HG03039 (cell line): ENCODE data around the gene CIZ1.

Experiments used
- ATAC-seq: cut with Tn5 transposase; IDR thresholded peaks from one replicate; pipeline ENCODE4 v1.9.1; 2021; ENCODE audit warnings: mild to moderate bottlenecking, moderate library complexity; ENCODE audit not compliant: unreplicated experiment

CIZ1 gene

DNA sequence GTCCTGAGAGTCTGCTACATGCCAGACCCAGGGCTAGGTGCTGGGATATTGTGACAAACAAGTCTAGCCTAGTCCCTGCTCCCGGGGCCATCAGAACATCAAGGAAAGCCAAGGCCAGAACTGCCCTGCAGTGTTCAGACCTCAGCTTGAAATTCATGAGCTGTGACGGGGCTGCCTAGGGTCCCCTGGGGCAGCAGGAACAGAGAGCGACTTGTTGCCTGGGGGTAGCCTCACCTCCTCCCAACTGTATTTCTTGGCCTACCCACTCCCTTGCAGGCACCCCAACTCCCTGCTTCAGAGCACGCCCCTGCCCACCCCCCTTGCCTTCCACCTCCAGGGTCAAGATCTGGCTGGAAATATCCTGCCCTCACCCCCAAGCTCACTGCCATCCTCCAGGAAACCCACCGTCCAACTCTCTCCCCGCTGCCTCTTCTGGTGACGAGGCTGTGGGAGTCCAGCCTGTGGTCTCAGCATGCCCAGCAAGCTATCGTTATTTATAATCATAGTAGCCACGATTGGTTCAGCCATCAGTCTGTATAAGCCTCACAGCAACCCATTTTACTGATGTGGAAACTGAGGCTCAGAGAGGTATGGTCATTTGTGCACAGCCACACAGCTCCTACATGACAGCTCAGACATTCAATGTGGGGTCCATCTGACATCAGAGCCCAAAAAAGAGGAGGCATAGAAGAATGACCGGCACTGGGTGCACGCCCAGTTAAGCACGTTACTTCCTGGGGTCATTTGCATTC is 22.6 kb upstream of the CIZ1 start:
- ATAC-seq = no peak

DNA sequence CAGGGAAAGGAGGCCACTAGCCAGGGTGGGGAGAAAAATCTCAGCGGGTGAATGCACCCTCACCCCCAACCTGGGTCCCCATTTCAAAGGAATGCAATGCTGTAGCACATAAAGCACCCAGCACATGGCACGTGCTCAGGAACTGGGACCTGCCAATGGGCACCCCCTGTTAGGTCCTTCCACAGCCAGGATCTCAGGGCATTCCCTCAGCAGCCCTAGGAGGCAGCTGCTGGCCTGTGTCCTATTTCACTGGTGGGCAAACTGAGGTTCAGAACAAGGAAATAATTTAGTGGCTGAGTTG is 20.6 kb upstream of the CIZ1 start:
- no peak for ATAC-seq

DNA sequence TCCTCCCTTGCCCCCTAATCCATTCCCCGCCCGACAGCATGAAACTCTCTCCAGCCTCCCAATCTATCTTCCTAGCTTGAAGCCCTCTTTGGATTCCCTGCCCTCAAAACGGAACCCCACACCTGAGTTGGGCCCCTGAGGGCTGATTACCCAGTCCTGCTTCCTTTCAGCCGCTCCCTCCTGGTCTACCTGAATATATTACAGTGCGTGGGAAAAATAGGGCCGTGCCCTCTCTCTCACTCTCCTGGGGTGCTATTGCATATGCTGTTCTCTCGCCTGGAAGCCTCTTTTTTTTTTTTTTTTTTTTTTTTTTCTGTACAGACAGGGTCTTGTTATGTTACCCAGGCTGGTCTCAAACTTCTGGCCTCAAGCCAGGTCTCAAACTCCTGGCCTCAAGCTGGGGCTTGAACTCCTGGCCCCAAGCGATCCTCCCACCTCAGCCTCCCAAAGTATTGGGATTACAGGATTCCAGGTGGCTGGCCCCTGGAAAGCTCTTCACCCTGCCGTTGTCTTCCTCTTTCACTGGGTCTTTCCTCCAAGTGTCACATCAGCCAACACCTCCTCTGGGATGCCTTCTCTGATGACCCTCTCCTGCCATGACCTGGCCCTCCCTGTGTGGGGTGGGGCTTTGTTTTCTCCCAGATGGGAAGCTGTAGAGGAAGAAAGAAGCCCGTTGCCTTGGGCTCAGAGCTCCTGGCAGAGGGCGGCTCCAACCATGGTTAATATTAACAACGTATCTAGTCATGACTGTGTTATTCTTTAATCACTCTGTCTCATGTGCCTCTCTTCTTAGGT is 20.0 kb upstream of the CIZ1 start:
- no peak for ATAC-seq

DNA sequence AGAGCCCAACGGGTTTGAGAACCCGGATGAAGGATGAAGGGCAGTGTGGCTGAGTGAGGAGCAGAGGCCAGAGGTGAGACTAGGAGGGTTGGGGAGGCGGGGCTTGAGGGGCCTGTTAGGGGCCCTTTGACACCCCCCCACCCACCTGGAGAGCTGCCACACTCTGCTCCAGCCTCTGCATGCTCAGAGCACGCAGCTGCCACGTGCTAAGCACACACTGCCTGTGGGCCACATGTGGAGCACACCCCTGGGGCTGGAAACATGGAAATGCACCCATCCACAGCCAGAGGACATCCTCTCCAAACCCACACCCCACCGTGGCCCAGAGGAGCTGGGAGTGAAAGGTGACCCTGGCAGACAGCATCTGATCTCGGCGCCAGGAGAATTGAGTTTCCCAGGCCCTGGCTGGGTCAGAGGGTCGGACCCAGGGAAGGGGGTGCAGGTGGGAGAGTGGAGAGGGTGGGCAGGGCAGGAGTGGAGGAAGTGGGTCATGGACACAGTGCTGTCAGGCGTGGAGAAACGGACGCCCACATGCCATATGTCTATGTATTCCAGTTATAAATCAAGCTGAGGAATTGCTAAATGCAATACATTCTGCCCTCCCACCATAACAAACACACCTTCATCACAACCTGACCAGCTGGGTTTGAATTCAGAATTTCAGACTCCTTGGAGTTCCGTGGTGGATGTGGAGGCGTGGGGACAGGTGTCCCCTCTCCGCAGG is 17.7 kb upstream of the CIZ1 start:
- ATAC-seq = no peak

DNA sequence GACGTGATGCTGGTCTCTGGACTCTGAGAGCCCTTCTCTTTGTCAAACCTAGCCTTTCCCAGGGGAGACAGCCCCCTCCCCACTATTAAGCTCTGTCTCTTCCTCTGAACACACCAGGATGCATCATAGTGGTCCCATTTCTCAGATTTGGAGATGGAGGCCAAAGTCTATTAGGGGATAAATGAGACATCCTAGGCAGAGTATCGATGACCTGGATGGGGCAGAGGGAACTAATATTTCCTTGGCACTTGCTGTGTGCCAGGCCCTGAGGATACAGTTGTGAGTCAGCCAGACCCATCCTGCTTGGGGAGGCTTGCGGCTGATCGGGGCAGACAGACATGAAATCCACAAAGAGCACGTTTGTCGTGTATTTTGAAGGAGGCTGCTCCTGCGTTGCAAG is 17.0 kb upstream of the CIZ1 start:
- ATAC-seq = no peak

DNA sequence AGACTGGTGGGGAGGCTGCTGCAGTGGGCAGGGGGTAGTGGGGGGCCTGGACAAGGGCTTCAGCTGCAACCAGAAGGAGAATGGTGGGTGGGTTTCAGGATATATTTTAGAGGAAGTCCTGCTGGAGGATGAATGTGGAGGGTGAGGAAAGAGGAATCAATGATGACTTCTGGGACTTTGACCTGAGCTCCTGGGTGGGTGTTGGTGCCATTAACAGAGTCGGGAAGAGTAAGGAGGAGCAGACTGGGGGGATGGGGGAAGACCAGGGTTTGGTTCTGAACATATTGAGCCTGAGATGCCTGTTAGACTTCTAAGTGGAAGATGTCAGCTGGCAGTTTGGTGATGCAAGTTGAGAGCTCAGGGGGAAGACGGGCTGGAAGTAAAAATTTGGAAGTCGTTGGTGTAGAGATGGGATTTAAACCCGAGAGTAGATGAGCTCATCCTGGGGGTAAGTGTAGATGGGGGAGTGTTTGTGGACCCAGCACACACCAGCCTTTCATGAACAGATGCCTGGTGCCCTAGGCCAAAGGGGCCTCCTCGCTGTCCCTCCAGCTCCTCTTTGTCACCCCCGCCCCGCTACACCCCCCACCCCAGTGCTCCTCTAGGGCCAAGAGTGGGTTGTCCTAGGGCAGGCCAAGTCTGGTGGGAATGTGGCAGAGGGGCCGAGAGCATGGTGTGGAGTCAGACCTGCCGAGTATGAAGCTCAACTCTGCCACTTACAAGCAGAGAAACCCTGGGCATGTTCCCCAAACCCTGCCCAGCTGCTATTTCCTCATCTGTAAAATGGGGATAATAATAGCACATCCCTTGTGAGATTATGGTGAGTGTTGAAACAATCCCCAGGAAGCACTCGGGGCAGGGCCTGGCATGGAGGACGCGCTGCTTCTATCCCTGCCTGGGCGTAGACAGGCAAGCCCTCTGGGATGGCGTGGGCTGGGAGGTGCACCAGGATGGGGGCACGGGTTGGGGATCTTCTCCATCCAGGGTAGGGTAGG is 15.8 kb upstream of the CIZ1 start:
- ATAC-seq = no peak

DNA sequence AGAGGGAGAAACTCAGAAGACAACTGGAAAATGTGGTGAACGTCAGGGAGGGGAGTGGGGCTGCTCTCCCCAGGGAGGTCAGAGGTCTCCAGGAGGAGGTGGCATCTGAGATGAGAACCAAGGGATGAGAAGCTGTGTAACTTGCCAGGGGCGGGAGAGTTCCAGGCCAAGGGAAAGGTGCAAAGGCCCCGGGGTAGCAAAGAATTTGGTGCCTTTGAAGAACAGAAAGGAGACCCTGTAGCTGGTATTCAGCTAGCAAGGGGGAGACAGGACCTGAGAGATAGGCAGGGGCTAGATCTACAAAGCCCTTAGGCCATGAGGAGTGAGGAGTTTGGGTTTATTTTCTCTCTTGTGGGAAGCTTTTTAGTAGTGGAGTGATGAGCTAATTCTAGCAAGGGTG is 15.1 kb upstream of the CIZ1 start:
- no peak for ATAC-seq

DNA sequence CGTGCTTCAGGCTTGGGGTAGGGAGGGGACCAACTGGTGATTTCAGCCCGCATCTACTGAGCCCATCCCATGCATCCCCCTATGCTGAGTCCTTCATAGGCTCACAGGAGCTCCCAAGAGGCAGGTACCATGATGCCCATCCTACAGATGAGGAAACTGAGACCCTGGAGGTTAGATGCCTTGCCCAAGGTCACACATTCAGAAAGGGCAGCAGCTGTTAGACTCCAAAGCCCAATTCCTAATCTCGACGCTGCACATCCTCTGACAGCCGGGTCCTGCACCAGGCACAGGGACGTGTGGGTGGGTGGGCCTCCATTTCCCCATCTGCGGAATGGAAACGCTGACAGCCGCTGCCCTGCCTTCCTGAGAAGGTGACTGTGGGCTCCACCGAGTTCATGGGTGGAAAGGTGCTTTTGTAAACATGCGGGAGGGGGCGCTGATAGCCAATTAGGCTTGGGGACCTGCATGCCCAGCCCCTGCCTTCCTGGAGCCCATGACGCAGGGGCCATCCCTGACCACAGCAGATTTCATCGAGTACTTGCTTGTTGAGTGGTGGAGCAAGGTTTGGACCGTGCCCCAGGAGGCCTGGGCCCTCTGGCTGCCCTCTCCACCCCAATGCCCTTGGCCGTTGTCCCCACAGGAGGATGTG is 14.0 kb upstream of the CIZ1 start:
- ATAC-seq = no peak

DNA sequence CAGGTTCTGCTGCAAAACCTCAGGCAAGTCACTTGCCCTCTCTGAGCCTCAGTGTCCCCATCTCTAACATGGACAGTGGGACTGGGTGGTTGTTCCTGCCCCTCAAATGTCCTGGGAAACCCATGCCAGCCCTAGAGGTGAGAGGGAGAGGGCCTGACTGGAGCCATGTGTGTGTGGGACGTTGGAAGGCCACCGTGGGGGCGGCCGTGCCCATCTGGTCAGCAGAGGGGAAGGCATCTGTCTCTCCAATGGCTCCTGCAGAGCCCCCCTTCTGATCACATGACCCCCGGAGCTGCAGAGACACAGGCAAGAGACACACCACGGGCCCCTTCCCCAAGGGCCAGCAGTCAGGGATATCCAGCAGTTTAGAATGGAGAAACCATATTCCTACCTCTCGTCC is 13.5 kb upstream of the CIZ1 start:
- no peak for ATAC-seq

DNA sequence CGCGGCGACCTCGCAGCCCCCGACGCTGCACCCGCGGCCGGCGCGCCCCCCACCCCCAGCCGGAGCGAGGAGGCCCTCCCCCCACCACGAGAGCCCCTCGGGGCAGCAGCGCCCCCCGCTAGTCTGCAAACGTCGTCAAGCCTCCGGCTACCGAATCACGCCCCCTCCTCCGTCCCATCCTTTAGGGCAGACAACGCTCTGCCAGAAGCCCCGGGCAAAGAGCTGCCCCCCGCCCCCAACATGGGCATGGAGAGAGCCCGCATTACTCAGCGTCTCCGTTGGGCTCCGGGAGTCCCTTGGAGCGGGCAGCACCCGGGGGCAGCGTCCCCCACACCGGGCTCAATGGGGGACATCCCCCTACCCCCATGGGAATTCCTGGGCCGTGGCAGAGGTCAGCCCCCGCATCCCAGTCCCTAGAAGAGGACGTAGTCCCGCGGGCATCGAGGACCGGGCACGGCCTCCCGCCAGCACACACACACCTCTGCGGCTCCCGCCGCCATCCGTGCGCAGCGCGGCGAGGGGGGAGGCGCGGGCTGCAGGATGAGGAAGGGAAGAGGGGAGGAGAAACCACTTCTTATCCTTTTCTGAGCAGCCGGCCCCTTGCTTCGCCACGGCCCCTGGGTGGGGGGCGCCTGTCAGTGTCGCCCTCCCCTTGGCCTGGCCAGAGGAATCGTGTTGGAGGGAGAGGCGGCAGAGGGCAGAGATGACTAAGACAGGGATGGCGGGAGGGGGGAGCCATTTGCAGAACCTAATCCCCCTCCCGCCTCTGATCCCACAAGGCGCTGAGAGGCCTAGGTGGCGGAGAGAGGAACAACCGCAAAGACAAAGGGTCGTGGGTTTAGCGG is 12.6 kb upstream of the CIZ1 start:
- ATAC-seq = no peak

DNA sequence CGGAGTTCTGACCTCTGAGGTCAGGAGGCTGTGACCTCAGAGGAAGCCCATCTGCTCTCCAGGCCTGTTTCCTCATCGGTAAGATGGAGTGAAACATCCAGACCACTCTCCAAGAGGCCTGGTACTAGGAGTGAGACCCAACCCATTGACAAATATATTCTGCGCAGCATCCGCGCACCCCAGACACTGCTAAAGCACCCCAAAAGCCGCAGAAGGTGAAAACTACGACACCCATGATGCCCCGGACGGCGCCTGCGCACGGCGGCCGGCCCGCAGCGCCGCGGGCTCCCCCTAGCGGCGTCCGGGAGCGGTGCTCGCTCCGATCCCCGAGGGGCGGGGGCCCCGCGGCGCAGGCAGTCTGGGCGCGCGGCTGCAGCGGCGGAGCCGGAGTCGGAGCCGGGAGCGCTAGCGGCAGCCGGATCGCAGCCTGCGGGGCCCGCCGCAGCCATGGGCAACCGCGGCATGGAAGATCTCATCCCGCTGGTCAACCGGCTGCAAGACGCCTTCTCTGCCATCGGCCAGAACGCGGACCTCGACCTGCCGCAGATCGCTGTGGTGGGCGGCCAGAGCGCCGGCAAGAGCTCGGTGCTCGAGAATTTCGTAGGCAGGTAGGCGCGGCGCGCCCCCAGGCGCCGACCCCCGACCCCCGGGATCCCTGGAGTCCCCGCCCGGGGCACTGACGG is 11.8 kb upstream of the CIZ1 start, which contains the start of gene DNM1:
Gene DNM1 (plus strand): TSS at position 356 of the 683 bp plus-strand sequence. CDS start 92 bp downstream, at position 448.
- peak; percentile 69 for ATAC-seq

DNA sequence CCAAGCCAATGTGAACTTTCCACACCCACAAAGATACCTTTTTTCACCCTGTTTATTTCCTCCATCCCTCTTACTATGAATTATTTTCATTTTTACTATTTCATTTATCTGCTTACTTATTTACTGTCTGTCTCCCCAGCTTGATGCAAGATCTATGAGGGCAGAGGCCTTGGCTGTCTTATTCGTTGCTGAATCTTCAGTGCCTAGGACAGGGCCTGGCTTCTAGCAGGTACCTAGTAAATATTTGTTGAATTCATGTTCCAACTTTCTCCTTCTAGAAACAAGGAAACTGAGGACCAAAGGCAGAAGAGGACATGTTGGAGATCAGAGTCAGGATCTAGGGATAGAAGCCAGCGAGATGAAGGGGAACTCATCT is 11.3 kb upstream of the CIZ1 start:
- no peak for ATAC-seq

DNA sequence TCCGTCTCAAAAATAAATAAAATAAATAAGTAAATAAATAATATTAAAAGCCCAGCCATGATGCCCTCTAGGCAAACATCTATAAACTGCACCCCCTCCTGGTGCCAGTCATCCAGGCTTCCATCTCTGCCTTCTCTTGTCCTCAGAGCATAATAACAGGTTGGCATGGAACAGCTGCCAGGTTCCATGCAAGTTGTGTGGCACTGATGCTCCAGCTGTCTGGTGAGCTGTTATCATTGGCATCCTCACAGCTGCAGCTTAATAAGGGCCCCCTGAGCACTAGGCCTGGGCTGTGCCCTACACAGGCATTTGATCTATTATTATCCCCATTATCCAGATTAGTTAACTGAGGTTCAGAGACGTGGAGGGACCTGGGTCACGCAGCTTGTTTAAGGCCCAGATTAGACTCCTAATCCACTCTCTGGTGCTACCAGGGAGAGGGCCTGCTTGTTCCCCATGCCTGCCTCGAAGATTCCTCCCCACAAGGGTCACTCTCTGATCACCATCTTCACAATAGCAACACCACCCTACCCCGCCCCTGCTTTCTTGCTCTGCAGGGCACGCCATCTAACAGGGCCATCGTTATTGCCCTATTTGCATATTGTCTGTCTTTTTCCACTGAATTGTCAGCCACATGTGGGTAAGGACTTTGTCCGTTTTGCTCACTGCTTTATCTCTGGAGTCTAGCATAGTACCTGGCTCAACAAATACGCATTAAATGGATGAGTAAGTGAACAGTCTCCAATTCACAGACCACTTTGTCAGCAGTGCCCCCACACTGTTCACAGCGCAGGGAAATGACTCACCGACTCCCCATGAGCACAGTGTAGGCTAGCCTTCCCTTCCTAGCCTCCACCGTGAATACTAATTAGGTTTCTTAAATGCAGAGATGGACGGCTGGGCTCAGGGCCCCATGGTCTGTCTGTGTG is 10.3 kb upstream of the CIZ1 start:
- no peak for ATAC-seq

DNA sequence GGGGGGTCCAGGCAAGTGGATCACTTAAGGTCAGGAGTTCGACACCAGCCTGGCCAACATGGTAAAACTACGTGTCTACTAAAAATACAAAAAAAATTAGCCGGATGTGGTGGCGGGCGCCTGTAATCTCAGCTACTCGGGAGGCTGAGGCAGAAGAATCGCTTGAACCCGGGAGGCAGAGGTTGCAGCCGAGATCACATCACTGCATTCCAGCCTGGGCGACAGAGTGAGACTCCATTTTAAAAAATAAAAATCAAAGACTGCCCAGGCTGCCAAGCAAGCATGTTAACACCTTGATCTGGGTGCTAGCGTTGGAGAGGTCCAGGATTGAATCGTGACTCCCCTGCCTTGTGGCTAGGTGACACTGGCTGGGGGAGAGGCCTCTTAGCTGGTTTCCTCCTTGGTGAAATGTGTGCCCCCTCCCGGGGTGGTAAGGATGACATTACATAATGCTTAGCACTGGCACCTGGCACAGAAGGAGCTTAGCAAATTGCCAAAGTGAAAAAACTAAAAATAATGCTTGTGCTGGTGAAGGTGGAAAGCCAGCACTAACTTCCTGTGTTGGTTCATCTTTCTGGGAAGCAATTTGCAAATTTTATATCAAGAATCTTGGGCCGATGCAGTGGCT is 2.2 kb upstream of the CIZ1 start:
- ATAC-seq = no peak

DNA sequence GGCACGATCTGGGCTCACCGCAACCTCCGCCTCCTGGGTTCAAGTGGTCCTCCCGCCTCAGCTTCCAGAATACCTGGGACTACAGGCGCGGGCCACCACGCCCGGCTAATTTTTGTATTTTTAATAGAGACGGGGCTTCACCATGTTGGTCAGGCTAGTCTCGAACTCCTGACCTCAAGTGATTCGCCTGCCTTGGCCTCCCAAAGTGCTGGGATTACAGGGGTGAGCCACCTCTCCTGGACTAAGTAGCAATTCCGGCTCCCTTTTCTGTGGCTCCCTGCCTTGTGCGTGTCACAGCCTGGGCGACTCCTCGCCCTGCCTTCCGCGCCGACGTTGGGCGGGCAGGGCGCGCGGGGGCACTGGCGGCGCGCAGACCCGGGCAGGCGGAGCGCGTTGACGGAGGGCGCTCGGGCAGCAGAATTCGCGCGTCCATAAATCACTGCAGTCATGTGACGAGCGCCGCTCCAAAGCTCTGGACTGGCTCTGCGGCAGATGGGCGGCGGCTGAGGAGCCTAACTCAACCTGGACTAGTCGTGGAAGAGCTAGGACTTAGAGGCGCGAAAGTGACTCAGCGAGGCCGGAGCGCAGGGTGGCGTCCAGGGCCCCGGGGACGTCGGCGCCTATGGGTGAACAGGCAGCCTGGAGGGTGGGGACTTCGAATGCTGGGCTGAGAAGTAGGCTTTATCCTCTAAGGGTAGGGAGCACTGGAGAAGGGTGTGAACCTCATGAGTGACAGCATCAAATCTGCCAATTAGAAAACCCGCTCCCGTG is 1.4 kb upstream of the CIZ1 start:
- ATAC-seq = no peak
